HG02571 (cell line): ENCODE data around the gene PLCL2.

Experiments
- ATAC-seq: cut with Tn5 transposase; IDR thresholded peaks from one replicate; pipeline ENCODE4 v1.9.1; 2021; ENCODE audit warnings: mild to moderate bottlenecking, moderate library complexity; ENCODE audit not compliant: unreplicated experiment

Gene PLCL2

GRCh38 chr3:17040322-17040989, 155.7 kb downstream of the PLCL2 start:
- ATAC-seq: no peak

GRCh38 chr3:17040990-17041377, 156.2 kb downstream of the PLCL2 start:
- no peak for ATAC-seq

DNA sequence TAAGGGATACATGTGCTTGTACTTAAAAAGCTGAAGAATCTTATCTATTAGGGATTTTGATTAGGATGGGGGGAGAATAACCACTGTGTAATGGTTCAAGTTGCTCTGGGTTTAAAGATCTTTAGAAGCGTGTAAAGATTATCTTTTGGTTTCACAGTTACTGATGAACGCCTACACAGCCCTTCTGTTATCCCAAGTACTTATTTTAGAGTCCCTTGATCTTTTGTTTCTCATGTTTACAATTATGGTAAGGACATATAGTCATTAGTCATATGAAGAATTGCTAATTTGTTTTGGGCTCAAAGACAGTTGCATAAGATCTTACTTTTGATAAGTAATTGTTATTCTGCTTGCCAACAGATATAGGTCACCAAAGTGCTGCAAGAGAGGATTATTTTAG, 160.1 kb downstream of the PLCL2 start:
- ATAC-seq: peak; percentile 90

- no peak for ATAC-seq
These were observed 160.9 kb downstream of the PLCL2 start for GRCh38 chr3:17045705-17046104.

- no peak for ATAC-seq
These were observed 161.9 kb downstream of the PLCL2 start for GRCh38 chr3:17046623-17047022.

DNA sequence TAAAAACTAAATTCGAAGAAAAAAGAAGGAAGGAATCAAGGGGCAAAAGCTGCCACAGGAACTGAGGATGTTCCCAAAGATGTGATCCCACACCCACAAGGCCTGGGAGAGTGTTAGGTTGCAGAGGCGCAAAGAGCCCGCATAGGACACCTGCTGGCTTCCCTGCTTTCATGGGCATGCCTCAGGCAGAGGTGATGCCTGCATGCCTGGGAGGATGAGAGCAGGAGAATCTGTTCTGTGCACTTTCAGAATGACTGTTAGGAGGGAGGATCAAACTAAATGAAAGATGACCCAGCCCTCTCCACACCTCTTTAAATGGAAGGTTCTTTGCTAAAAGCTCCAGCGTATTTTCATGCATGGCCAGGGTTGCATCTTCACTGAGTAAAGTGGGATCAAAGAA, 162.4 kb downstream of the PLCL2 start:
- no peak for ATAC-seq

DNA sequence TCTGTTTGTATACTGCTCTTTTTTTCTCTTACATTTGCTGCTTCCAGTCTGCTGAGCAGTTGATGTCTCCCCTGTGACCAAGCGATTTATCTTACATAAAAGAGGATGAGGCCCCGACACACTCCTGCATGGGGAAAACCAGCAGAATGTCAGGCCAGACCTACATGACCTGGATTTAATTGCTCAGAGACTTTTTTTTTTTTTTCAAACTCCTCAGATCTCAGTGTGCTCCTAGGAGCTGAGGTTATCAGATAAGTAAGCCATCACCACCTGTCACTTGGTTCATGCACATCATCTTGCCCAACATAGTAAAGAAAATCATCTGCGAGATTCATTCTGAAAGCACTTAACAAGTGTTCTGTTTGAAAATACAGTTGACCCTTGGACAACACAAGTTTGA, 163.1 kb downstream of the PLCL2 start:
- ATAC-seq: no peak

DNA sequence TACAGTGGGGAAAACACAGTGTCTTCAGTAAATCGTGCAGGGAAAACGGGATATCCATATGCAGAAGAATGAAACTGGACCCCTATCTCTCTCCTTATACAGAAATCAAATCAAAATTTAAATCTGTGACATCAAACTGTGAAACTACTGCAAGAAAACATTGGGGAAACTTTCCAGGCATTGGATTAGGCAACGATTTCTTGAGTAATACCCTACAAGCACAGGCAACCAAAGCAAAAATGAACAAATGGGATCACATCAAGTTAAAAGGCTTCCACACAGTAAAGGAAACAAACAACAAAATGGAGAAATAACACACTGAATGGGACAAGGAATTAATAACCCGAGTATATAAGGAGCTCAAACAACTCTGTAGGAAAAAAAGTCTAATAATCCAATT, 165.3 kb downstream of the PLCL2 start:
- no peak for ATAC-seq

GRCh38 chr3:17050506-17050905, 165.8 kb downstream of the PLCL2 start:
- no peak for ATAC-seq

- ATAC-seq: peak; percentile 74
These were observed 167.6 kb downstream of the PLCL2 start for GRCh38 chr3:17052363-17052762.

GRCh38 chr3:17054301-17054981, 169.7 kb downstream of the PLCL2 start:
- ATAC-seq: no peak

- ATAC-seq: no peak
These were observed 170.2 kb downstream of the PLCL2 start for GRCh38 chr3:17054982-17055343.

DNA sequence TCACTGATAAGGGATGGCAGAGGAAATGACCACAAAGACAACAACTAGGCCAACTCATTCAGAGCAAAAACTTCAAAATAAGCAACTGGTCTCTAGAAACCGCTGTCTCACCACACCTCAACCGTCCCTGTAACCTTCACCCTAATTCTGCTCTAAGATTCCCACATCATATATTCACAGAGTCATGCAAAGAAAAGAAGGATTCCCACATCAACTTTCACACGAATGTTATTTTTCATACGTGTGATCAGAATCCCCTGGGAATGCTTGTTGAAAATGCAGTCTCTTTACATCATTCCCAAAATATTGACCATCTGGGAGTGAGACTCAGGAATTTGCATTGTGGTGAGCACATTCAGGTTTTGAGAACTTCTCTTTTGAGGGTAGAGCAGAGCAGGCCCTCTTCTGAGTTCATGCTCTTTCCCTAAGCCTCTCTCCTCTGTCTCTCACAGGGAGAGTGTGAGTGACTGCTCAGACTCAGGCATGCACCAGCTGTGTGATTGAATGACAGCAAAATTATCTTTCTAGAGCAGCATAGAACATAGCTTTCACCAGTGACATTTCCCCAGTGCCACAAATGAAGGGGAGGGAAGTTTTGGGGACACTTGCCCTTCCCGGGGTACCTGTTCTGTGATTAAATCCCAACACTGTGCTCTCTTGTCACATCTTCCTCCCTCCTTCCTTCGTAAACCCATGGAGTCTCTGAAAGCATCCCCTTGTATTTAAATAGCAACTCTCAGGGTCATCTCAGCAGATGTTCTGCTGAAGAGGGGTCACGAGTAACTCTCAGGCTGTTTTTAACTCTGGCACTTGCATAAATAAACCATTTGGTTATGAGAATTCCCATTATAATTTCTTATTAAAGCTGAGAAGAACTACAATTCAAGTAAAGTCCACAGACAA, 170.9 kb downstream of the PLCL2 start:
- peak; percentile 60 for ATAC-seq

DNA sequence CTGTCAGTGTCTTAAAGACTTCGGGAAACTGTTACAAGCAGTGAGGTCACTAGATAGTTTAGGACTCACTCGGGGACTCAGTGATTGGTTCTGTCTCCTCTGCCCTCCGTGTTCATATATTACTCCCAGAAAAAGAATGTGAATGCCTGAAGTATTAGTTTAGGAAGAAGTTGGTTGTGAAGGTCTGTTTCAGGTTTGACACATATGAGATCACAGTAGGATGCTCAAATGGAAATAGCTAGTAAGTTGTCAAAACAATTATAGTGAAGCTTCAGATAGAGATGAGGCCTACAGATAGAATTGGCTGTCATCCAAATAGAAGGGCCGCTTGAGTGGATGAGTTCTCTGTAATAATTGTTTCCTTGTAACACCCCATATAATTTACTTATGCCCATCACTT, 172.6 kb downstream of the PLCL2 start:
- ATAC-seq: no peak

GRCh38 chr3:17059989-17060550, 175.3 kb downstream of the PLCL2 start:
- no peak for ATAC-seq

GRCh38 chr3:17061005-17061404, 176.2 kb downstream of the PLCL2 start:
- no peak for ATAC-seq

DNA sequence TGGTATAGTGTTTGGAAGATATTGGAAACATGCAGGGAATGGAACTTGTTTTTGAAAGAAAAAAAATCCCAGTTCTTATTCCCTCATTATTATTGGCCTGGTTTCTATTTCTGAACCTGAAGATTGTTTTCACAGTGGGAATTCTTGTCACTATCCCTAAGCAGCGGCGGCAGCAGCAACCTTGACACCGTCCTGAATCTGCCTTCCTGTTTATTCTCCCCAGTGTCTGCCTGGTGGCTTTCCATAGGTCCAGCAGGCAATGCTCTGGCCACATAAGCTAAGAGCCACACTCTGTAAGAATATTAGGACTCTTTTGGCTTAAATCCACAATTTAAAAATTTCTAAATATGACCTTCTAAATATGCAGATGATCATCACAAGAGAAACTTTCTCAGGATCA, 178.0 kb downstream of the PLCL2 start:
- ATAC-seq: no peak

DNA sequence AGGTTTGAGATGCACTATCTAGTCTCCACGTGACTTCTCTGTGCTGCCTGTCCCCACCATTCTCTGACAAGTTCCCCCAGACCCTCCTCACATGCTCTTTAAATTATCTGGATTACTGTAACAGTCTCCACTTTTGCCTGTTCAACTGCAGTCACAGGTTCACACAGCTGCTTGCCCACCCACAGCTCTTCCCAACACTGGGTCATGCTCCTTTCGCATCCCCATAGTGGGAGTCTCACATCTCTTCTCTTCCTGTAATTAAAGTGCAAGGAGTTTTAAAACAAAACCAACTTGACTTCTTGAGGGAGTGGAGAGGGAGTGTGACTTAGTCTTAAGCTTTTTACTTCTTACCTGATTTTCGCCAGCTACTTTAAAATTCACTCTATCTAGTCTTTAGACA, 178.8 kb downstream of the PLCL2 start:
- no peak for ATAC-seq

- ATAC-seq: no peak
These were observed 180.6 kb downstream of the PLCL2 start for GRCh38 chr3:17065315-17065714.

DNA sequence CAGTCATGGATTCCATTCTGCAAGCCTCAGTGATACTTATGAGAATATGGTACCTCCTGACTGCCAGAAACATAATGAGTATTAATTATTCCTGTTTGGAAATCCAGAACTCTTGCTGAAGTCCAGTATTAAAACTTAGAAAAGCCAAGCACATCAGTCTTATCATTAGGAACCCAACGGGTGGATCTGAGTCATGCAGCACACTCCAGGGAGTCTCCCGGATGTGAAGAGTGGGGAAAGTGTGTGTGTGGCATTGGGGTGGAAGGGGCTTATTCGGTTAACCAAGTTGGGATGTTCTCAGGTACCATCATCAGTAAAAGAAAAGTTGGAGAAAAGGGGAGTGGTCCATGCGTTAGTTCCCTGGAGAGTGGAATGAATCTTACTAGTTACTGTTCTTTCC, 181.1 kb downstream of the PLCL2 start:
- no peak for ATAC-seq

GRCh38 chr3:17069754-17070153, 185.0 kb downstream of the PLCL2 start:
- ATAC-seq: no peak
